HCT116 (cell line): ENCODE measurements around the gene ANKRD13B. TPM values are rescaled to one million over a fixed set of nuclear protein-coding genes. Genes with fewer than 3 reads are reported as not detected.

ENCODE experiments used
- ATAC-seq: fragments of 200-7000 bp; cut with Tn5 transposase; 2 replicates; pipeline ENCODE4 v1.9.1; 2020; ENCODE audit warnings: mild to moderate bottlenecking, moderate library complexity
- BruUV-seq: library from RNA; stranded (reverse); fragments of 400-500 nt; replicated peaks from 2 replicates; lab custom pipeline; 2021; lab: Mats Ljungman, UMichigan
- CTCF ChIA-PET: fragments of 300-600 bp; sonication (Branson Sonifier 250); formaldehyde crosslinking; loops from one replicate; lab custom pipeline; 2021; ENCODE audit warnings: antibody characterized with exemption; lab: Charles Lee
- POLR2A ChIA-PET: fragments of 300-600, 350-600 bp; sonication (Branson Sonifier 250); formaldehyde crosslinking; loops from one replicate; lab custom pipeline; 2021; ENCODE audit warnings: antibody characterized with exemption; lab: Charles Lee
- RAD21 ChIA-PET, 2 experiments: fragments of 300-600 bp; sonication (Branson Sonifier 250); formaldehyde crosslinking; loops; one replicate each; lab custom pipeline; 2023; ENCODE audit warnings: low total read pairs in 2 of 2; ENCODE audit not compliant: uncharacterized antibody in 2 of 2, unreplicated experiment in 2 of 2, low non-redundant PET in 1 of 2; lab: Charles Lee
- DNase-seq: peaks from one replicate; pipeline ENCODE4 v3.0.0-alpha.2; 2010; ENCODE audit warnings: low read depth, low spot score
- H2AFZ ChIP-seq: fragments of 200-600 bp; shearing (Covaris generic), sonication (generic); 2 replicates; pipeline ENCODE4 v1.6.1; 2017; ENCODE audit warnings: low read depth, mixed run types, mixed read lengths, antibody characterized with exemption, low read length; ENCODE audit not compliant: poor library complexity, severe bottlenecking
- H3K27ac ChIP-seq: 2 replicates; pipeline ENCODE4 v1.5.1; 2012; ENCODE audit warnings: low read depth, low read length
- H3K27me3 ChIP-seq: fragments of 200-600 bp; sonication (generic); 2 replicates; pipeline ENCODE4 v1.6.1; 2016; ENCODE audit warnings: mixed run types, low read length, mixed read lengths; ENCODE audit not compliant: insufficient read depth
- H3K36me3 ChIP-seq, 2 experiments: fragments of 200-500 bp in 1 of 2; fragments of 200-600 bp in 1 of 2; sonication (Bioruptor generic) in 1 of 2; sonication (generic) in 1 of 2; 2 replicates each; pipeline versions ENCODE4 v1.5.1 to v1.6.1; 2014 to 2016; ENCODE audit warnings: low read length in 2 of 2, inconsistent platforms in 1 of 2, mixed read lengths in 1 of 2, mixed run types in 1 of 2; ENCODE audit not compliant: insufficient read depth in 2 of 2, control insufficient read depth in 1 of 2
- H3K4me1 ChIP-seq, 2 experiments: fragments of 200-600 bp in 1 of 2; sonication (generic) in 1 of 2; 2 replicates each; pipeline versions ENCODE4 v1.5.1 to v1.6.1; 2012 to 2017; ENCODE audit warnings: low read length in 2 of 2, inconsistent platforms in 1 of 2, mild to moderate bottlenecking in 1 of 2, mixed read lengths in 1 of 2, mixed run types in 1 of 2, moderate library complexity in 1 of 2; ENCODE audit not compliant: insufficient read depth in 2 of 2, control insufficient read depth in 1 of 2
- H3K4me2 ChIP-seq: fragments of 200-600 bp; sonication (generic); 2 replicates; pipeline ENCODE4 v1.6.1; 2017; ENCODE audit warnings: mixed run types, low read length, mixed read lengths
- H3K4me3 ChIP-seq, 2 experiments: fragments of 200-600 bp in 1 of 2; sonication (generic) in 1 of 2; replicated peaks in 1 of 2; 2 replicates each; pipeline ENCODE4 v1.5.1; 2011 to 2016; ENCODE audit warnings: low read length in 2 of 2, control low read depth in 1 of 2, low read depth in 1 of 2, mild to moderate bottlenecking in 1 of 2, mixed read lengths in 1 of 2, mixed run types in 1 of 2
- H3K79me2 ChIP-seq: fragments of 200-600 bp; sonication (generic); 2 replicates; pipeline ENCODE4 v1.6.1; 2017; ENCODE audit warnings: mild to moderate bottlenecking, mixed run types, low read length, moderate library complexity, mixed read lengths; ENCODE audit not compliant: insufficient read depth
- H3K9ac ChIP-seq: fragments of 200-600 bp; sonication (generic); 2 replicates; pipeline ENCODE4 v1.6.1; 2016; ENCODE audit warnings: low read length, mixed read lengths
- H3K9me2 ChIP-seq: fragments of 200-600 bp; sonication (generic), shearing (Covaris generic); 2 replicates; pipeline ENCODE4 v1.6.1; 2017; ENCODE audit warnings: mixed run types, mild to moderate bottlenecking, moderate library complexity; ENCODE audit not compliant: insufficient read depth
- H3K9me3 ChIP-seq, 2 experiments: fragments of 200-500 bp in 1 of 2; fragments of 200-600 bp in 1 of 2; sonication (Bioruptor generic) in 1 of 2; sonication (generic) in 1 of 2; 2 replicates each; pipeline ENCODE4 v1.6.1; 2014 to 2017; ENCODE audit warnings: low read length in 2 of 2, mixed read lengths in 2 of 2, inconsistent platforms in 1 of 2, low read depth in 1 of 2, mild to moderate bottlenecking in 1 of 2, mixed run types in 1 of 2, moderate library complexity in 1 of 2; ENCODE audit not compliant: control insufficient read depth in 1 of 2, insufficient read depth in 1 of 2
- H4K20me1 ChIP-seq: fragments of 200-600 bp; sonication (generic), shearing (Covaris generic); 2 replicates; pipeline ENCODE4 v1.6.1; 2017; ENCODE audit warnings: mixed run types, mild to moderate bottlenecking, moderate library complexity; ENCODE audit not compliant: insufficient read depth
- CEBPB ChIP-seq: IDR thresholded peaks from 2 replicates; pipeline ENCODE4 v1.6.1; 2012; ENCODE audit warnings: low read depth
- EGR1 ChIP-seq: IDR thresholded peaks from 2 replicates; pipeline ENCODE4 v1.6.1; 2012; ENCODE audit warnings: low read depth
- ELF1 ChIP-seq: IDR thresholded peaks from 2 replicates; pipeline ENCODE4 v1.6.1; 2012; ENCODE audit warnings: low read depth, borderline replicate concordance
- EZH2phosphoT487 ChIP-seq: fragments of 200-600 bp; IDR thresholded peaks from 2 replicates; pipeline ENCODE4 v1.6.1; 2018; ENCODE audit warnings: antibody characterized with exemption, borderline replicate concordance
- FOSL1 ChIP-seq: IDR thresholded peaks from 2 replicates; pipeline ENCODE4 v1.6.1; 2012; ENCODE audit warnings: low read depth
- RAD21 ChIP-seq: IDR thresholded peaks from 2 replicates; pipeline ENCODE4 v1.6.1; 2012; ENCODE audit warnings: low read depth, mild to moderate bottlenecking
- SIN3A ChIP-seq: IDR thresholded peaks from 2 replicates; pipeline ENCODE4 v1.6.1; 2012; ENCODE audit warnings: low read depth
- SRF ChIP-seq: IDR thresholded peaks from 2 replicates; pipeline ENCODE4 v1.6.1; 2012; ENCODE audit warnings: low read depth
- TCF7L2 ChIP-seq: IDR thresholded peaks from 2 replicates; pipeline ENCODE4 v1.7.0; 2011; ENCODE audit warnings: borderline replicate concordance, inconsistent platforms; ENCODE audit not compliant: insufficient read depth, insufficient read length; ENCODE audit errors: extremely low read depth
- ZNF274 ChIP-seq: fragments of 200-500 bp; sonication (Bioruptor generic); IDR thresholded peaks from 2 replicates; pipeline ENCODE4 v1.6.1; 2014; ENCODE audit warnings: mild to moderate bottlenecking, low read depth, low read length, inconsistent platforms
- intact Hi-C: fragments of 100-400 bp; cut with micrococcal nuclease; formaldehyde crosslinking; loops from 2 replicates; pipeline ENCODE4 v1.10.0; 2022
- total RNA-seq: library from RNA; stranded (reverse); gene quantifications from one replicate; pipeline ENCODE4 v1.2.1, GENCODE V29; 2021; ENCODE audit not compliant: unreplicated experiment
- TF ChIP-seq, protein P1 (sequence below): IDR thresholded peaks from 2 replicates; pipeline ENCODE4 v1.6.1; 2011; ENCODE audit warnings: mild to moderate bottlenecking, low read length, moderate library complexity; ENCODE audit not compliant: insufficient replicate concordance; ENCODE audit errors: extremely low read depth
- TF ChIP-seq, protein P2 (sequence below): IDR thresholded peaks from 2 replicates; pipeline ENCODE4 v1.6.1; 2012
- TF ChIP-seq, protein P3 (sequence below): IDR thresholded peaks from 2 replicates; pipeline ENCODE4 v1.6.1; 2012
- TF ChIP-seq, protein P4 (sequence below), 3 experiments: fragments of 200-600 bp in 1 of 3; sonication (generic) in 1 of 3; IDR thresholded peaks in 2 of 3; conservative IDR thresholded peaks in 1 of 3; 2 replicates each; pipeline ENCODE4 v1.5.1; 2012 to 2017; ENCODE audit warnings: low read depth in 2 of 3, low read length in 2 of 3, antibody characterized with exemption in 1 of 3, borderline replicate concordance in 1 of 3, control low read depth in 1 of 3, mild to moderate bottlenecking in 1 of 3, mixed read lengths in 1 of 3, mixed run types in 1 of 3, moderate library complexity in 1 of 3; ENCODE audit not compliant: insufficient read depth in 1 of 3

Gene ANKRD13B
- total RNA-seq, 1 experiment from 2014 or later, result 27.4 TPM

DNA sequence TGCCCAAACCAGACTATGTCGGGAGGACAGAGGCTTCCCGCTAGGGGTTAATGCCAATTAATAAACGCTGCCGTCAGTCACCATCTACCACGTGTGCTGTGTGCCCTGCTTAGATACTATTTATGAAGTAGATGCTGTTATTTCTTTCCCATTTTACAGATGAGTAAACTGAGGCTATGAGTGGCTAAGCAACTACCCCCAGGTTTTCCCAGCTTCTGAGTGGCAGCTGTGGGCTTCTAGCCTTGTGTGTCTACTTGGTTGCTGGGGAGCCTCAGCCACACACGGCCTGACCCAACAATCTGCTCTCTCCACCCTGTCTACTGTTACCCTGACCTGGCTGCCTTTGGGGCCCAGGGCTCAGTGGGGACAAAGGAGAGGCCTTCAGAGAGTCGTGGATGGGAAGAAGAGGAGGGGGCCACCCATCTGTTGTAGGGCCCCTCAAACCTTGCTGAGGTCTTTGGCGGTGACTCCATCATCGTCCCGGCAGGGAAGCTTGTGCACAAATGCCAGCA lies 10.6 kb upstream of the ANKRD13B start (continued):
- TF ChIP-seq EZH2phosphoT487, result no peak

DNA sequence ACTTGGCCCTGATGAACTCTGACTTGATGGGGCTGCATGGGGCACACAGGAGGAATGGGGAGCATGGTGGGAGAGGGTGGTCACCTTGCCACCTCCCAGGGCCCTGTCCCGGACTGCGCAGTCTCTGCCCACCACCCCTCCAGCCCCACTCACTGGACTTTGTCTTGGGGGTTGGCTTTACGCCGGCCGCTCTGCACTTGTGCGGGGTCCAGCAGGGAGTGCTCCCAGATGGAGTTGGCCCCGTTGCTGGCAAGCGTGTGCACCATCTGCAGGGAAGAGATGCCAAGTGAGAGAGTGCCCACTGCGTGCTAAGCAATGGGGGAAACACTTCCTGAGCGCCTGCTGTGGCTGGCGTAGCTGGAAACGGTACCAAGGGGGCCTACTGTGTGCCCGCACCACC lies 10.2 kb upstream of the ANKRD13B start:
- H3K36me3 ChIP-seq, result peaks cover 3 to 10% of the 10 kb centered on the region in 2 experiments; a peak in 2 of 4 replicates

More for the DNA sequence above, 10.2 kb upstream of the ANKRD13B start:
- intact Hi-C loops, result no loop called here
- Histone ChIP-seq H3K27ac (no peak overlapping the region), H3K4me1 (peaks cover 12 to 47% of the 10 kb centered on the region in 2 experiments; a peak in 3 of 4 replicates), H3K27me3 (no peaks in the 10 kb centered on the region), H2AFZ (no peak overlapping the region), H3K9me3 (no peaks in the 10 kb centered on the region), H3K4me3 (no peak overlapping the region), H3K4me2 (no peak overlapping the region), H3K9ac (no peak overlapping the region), H3K79me2 (peaks cover 50% of the 10 kb centered on the region), H4K20me1 (no peaks in the 10 kb centered on the region), H3K9me2 (no peaks in the 10 kb centered on the region)
- ChIA-PET RAD21 (no interaction called here), CTCF (interaction anchor here (0.6 to 6.0 kb wide), 2 partner anchors 9 to 15 kb away, joined by 3 to 38 read pairs; partner anchors contain the start of gene ANKRD13B), POLR2A (no interaction called here)
- TF ChIP-seq EGR1, result no peak
- no peak for TF ChIP-seq ZNF274
- no peak for TF ChIP-seq RAD21
- TF ChIP-seq, protein P1, sequence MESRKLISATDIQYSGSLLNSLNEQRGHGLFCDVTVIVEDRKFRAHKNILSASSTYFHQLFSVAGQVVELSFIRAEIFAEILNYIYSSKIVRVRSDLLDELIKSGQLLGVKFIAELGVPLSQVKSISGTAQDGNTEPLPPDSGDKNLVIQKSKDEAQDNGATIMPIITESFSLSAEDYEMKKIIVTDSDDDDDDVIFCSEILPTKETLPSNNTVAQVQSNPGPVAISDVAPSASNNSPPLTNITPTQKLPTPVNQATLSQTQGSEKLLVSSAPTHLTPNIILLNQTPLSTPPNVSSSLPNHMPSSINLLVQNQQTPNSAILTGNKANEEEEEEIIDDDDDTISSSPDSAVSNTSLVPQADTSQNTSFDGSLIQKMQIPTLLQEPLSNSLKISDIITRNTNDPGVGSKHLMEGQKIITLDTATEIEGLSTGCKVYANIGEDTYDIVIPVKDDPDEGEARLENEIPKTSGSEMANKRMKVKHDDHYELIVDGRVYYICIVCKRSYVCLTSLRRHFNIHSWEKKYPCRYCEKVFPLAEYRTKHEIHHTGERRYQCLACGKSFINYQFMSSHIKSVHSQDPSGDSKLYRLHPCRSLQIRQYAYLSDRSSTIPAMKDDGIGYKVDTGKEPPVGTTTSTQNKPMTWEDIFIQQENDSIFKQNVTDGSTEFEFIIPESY, result no peak
- TF ChIP-seq, protein P2, sequence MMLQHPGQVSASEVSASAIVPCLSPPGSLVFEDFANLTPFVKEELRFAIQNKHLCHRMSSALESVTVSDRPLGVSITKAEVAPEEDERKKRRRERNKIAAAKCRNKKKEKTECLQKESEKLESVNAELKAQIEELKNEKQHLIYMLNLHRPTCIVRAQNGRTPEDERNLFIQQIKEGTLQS, result no peak
- no peak for TF ChIP-seq SIN3A
- TF ChIP-seq TCF7L2, result no peak
- TF ChIP-seq SRF, result no peak
- no peak for TF ChIP-seq ELF1
- TF ChIP-seq CEBPB, result no peak
- TF ChIP-seq, protein P3, sequence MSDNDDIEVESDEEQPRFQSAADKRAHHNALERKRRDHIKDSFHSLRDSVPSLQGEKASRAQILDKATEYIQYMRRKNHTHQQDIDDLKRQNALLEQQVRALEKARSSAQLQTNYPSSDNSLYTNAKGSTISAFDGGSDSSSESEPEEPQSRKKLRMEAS, result no peak
- TF ChIP-seq, protein P4, sequence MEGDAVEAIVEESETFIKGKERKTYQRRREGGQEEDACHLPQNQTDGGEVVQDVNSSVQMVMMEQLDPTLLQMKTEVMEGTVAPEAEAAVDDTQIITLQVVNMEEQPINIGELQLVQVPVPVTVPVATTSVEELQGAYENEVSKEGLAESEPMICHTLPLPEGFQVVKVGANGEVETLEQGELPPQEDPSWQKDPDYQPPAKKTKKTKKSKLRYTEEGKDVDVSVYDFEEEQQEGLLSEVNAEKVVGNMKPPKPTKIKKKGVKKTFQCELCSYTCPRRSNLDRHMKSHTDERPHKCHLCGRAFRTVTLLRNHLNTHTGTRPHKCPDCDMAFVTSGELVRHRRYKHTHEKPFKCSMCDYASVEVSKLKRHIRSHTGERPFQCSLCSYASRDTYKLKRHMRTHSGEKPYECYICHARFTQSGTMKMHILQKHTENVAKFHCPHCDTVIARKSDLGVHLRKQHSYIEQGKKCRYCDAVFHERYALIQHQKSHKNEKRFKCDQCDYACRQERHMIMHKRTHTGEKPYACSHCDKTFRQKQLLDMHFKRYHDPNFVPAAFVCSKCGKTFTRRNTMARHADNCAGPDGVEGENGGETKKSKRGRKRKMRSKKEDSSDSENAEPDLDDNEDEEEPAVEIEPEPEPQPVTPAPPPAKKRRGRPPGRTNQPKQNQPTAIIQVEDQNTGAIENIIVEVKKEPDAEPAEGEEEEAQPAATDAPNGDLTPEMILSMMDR (IDR thresholded peaks at IDR 0.05 in 2 of 3, conservative IDR thresholded peaks at IDR 0.05 in 1 of 3; ENCODE audit: borderline replicate concordance in 1 of 3, insufficient read depth in 1 of 3, low read depth in 2 of 3, low read length in 2 of 3), result no peak
- TF ChIP-seq FOSL1, result no peak
- DNase-seq, result no peak
- ATAC-seq, result no peak
- no TSS peak for BruUV-seq
